ENCODE measurements around the gene PGBD2. TPM values are rescaled to one million over a fixed set of nuclear protein-coding genes. Genes with fewer than 3 reads are reported as not detected.

PGBD2 gene
- total RNA-seq, 2 experiments from 2014 or later: 6.3 to 6.7 TPM

DNA sequence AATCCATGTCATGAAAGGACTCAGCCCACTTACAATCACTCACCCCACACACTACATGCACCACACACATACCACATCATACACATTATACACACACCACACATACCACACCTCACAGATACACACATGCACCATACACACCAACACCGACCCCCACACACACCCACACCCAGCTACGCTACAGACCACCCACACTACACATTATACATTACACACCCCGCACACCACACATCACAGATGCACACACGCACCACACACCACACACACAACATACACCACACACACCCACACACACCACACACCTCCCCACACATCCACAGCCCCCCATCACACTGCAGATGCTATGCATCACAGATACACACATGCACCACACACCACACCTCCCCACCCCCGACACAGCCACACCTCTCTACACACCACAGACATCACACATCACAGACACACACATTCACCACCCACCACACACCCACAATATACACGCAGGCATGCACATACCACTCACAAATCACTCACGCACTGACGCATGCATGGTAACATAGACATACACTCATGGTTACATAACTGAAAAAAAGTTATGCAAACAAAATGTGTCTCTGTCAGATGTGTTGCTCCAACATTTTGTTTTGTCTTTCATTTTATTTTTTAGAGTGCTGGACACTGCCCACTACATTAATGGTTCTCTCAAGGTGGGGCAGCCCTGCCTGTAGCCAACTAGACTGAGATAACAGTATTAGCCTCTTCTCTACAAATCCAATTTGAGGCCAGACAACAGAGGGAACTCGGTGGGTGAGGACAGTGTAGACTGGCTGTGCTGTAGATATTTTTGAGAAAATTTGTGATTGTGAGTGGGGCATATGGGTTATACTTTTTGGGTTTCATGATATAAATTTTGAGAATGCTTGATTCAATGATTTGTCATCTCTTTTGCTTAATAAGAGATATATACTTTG is 15.2 kb upstream of the PGBD2 start:
- no peaks in the 10 kb centered on the region for H3K9me3 Mint-ChIP-seq (ENCODE audit: insufficient read depth)
- DNase-seq (no peak), ATAC-seq (no peak)
- POLR2A ChIA-PET: no interaction called here
- CTCF ChIA-PET: no interaction called here
- H3K36me3 Mint-ChIP-seq (ENCODE audit: low read depth): no peaks in the 10 kb centered on the region
- H3K27me3 Mint-ChIP-seq (ENCODE audit: low read depth): peaks cover 22% of the 10 kb centered on the region
- H3K27ac Mint-ChIP-seq: peak overlapping the region; percentile 53
- no peaks in the 10 kb centered on the region for H3K4me1 Mint-ChIP-seq (ENCODE audit: low read depth)
- no peak overlapping the region for H3K4me3 Mint-ChIP-seq

DNA sequence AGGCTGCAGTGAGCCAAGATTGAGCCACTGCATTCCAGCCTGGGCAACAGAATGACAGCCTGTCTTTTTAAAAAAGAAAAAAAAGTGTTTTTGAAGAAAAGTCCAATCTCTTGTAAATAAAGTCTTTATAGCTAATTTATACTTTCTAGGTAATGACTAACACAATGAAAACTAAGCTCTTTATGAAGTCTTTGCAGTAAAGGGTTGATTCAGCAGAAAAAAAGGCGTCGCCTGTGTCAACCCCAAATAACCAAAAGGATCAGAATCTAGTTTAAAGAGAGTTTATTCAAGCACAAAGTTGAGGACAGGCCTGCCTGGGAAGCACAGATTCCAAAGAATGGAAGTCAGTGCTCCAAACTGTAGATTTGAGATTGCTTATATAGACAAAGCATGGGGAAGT is 14.3 kb upstream of the PGBD2 start:
- Mint-ChIP-seq H3K4me1 (ENCODE audit: low read depth) (no peaks in the 10 kb centered on the region), H3K9me3 (ENCODE audit: insufficient read depth) (no peaks in the 10 kb centered on the region), H3K27me3 (ENCODE audit: low read depth) (peaks cover 22% of the 10 kb centered on the region), H3K4me3 (no peak overlapping the region), H3K36me3 (ENCODE audit: low read depth) (no peaks in the 10 kb centered on the region), H3K27ac (no peak overlapping the region)
- DNase-seq (no peak), ATAC-seq (no peak)
- ChIA-PET POLR2A (no interaction called here), CTCF (no interaction called here)

DNA sequence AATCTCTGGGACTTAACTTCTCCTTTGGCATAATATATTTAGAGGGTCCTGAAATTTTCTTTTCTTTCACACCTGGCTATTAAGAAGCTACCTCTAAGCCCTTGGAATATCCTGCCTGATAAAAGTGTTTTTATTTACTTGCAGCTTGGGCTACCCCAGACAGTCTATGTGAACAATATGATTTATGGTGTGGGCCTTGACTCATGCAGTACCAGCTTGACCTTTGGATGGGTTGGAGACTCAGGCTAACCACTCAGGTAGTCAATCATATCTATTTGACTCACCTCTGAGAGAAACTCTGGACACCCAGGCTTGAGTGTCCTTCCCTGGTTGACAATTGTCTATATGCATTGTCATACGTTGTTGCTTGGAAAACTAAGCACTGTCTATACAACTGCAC is 13.4 kb upstream of the PGBD2 start:
- POLR2A ChIA-PET: interaction anchor here (0.7 kb wide), 1 partner anchor 30 kb away, joined by 3 read pairs; no protein-coding TSS in a partner anchor
- CTCF ChIA-PET: no interaction called here
- H3K4me3 Mint-ChIP-seq: no peak overlapping the region
- DNase-seq (no peak), ATAC-seq (no peak)
- no peaks in the 10 kb centered on the region for H3K4me1 Mint-ChIP-seq (ENCODE audit: low read depth)
- no peak overlapping the region for H3K27ac Mint-ChIP-seq
- no peaks in the 10 kb centered on the region for H3K36me3 Mint-ChIP-seq (ENCODE audit: low read depth)
- peaks cover 22% of the 10 kb centered on the region for H3K27me3 Mint-ChIP-seq (ENCODE audit: low read depth)
- H3K9me3 Mint-ChIP-seq (ENCODE audit: insufficient read depth): no peaks in the 10 kb centered on the region

DNA sequence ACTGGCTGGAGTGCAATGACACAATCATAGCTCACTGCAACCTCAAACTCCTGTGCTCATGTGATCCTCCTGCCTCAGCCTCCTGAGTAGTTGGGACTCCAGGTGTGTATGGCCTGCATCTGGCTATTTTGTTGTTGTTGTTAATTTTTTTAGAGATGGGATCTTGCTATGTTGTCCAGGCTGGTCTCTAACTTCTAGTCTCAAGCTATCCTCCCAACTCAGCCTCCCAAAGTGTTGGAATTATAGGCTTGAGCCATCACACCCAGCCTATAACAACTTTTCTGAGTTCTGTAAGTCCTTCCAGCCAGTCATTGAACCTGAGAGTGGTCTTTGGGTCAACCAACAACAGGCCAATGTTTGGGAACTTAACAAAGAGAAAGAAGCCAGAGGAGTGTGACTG is 11.2 kb upstream of the PGBD2 start:
- no peak for ATAC-seq

DNA sequence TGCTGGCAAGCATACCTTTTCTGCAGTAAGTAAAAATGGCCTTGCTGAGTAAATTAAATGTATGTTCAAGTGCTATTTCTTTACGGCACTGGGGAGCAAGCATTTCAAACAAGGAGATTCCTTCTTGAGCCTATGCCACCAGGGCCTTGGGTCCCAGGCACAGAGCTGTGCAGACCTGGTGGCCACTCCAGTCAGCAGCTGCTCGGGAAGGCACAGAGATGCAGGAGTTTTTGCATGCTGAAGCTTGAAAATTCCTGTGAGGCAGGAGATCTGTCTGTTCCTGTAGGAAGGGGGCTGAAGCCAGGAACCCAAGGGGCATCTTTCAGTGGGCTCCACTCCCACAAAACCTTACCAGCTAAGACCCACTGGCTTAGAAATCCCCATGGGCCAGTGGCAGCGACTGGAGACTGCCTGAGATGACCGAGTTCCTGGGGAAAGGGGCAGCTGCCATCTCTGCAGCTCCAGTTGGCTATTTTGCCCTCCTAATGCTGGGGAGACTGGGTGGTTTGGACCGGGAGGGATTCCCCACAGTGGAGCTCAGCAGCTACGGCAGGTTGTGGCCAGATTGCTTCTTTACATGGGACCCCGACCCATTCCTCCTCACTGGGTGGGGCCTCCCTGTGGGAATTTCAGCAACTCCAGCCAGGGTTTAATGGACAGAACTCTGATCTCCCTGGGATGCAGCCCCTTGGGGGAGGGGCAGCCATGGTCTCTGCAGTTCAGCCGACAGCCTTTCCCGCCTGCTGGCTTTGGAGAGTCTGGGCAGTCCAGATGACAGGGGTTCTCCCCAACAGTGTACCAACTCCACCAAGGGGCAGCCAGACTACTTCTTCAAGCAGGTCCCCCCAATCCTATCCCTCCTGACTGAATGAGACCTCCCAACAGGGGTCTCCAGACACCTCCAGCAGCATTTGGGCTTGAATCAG is 8.4 kb upstream of the PGBD2 start:
- H3K27ac Mint-ChIP-seq: no peak overlapping the region
- CTCF ChIA-PET: interaction anchor here (1.5 kb wide), 1 partner anchor 56 kb away, joined by 3 read pairs; no protein-coding TSS in a partner anchor
- POLR2A ChIA-PET: no interaction called here
- no peak overlapping the region for H3K4me3 Mint-ChIP-seq
- H3K9me3 Mint-ChIP-seq (ENCODE audit: insufficient read depth): no peaks in the 10 kb centered on the region
- DNase-seq (no peak), ATAC-seq (no peak)
- peaks cover 4% of the 10 kb centered on the region for H3K4me1 Mint-ChIP-seq (ENCODE audit: low read depth)
- peaks cover 45% of the 10 kb centered on the region for H3K27me3 Mint-ChIP-seq (ENCODE audit: low read depth)
- H3K36me3 Mint-ChIP-seq (ENCODE audit: low read depth): no peaks in the 10 kb centered on the region

More for the DNA sequence above, 11.2 kb upstream of the PGBD2 start:
- POLR2A ChIA-PET: no interaction called here
- Mint-ChIP-seq H3K27ac (no peak overlapping the region), H3K36me3 (ENCODE audit: low read depth) (no peaks in the 10 kb centered on the region), H3K27me3 (ENCODE audit: low read depth) (peaks cover 32% of the 10 kb centered on the region), H3K4me1 (ENCODE audit: low read depth) (no peaks in the 10 kb centered on the region), H3K4me3 (no peak overlapping the region), H3K9me3 (ENCODE audit: insufficient read depth) (no peaks in the 10 kb centered on the region)
- CTCF ChIA-PET: no interaction called here
- no peak for DNase-seq

DNA sequence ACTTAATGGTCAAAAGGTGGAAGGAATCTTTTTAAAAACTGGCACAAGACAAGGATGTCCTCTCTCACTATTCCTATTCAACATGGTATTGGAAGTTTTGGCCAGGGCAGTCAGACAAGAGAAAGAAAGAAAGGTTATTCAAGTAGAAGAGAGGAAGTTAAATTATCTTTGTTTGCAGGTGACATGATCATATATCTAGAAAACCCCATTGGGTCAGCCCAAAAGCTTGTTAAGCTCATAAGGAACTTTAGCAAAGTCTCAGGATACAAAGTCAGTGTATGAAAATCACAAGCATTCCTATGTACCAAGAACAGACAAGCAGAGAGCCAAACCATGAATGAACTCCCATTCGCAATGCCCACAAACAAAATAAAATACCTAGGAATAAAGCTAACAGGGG is 5.4 kb upstream of the PGBD2 start:
- POLR2A ChIA-PET: no interaction called here
- Mint-ChIP-seq H3K9me3 (ENCODE audit: insufficient read depth) (no peaks in the 10 kb centered on the region), H3K4me1 (ENCODE audit: low read depth) (peaks cover 10% of the 10 kb centered on the region), H3K36me3 (ENCODE audit: low read depth) (no peaks in the 10 kb centered on the region), H3K27me3 (ENCODE audit: low read depth) (peaks cover 39% of the 10 kb centered on the region), H3K4me3 (no peak overlapping the region), H3K27ac (no peak overlapping the region)
- ATAC-seq (no peak), DNase-seq (no peak)
- CTCF ChIA-PET: interaction anchor here (0.8 kb wide), 1 partner anchor 27 kb away, joined by 3 read pairs; no protein-coding TSS in a partner anchor

DNA sequence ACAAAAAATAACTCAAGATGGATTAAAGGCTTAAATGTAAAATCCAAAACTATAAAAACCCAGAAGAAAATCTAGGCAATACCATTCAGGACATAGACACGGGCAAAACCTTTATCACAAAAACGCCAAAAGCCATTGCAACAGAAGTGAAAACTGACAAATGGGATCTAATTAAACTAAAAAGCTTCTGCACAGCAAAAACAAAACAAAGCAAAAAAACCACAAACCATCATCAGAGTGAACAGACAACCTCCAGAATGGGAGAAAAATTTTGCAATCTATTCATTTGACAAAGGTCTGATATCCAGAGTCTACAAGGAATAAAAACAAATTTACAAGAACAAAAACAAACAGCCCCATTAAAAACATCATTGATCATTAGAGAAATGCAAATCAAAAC is 4.5 kb upstream of the PGBD2 start:
- H3K4me1 Mint-ChIP-seq (ENCODE audit: low read depth): peaks cover 12% of the 10 kb centered on the region
- no peaks in the 10 kb centered on the region for H3K9me3 Mint-ChIP-seq (ENCODE audit: insufficient read depth)
- ChIA-PET CTCF (no interaction called here), POLR2A (no interaction called here)
- H3K27ac Mint-ChIP-seq: no peak overlapping the region
- DNase-seq (no peak), ATAC-seq (no peak)
- H3K27me3 Mint-ChIP-seq (ENCODE audit: low read depth): peaks cover 39% of the 10 kb centered on the region
- no peaks in the 10 kb centered on the region for H3K36me3 Mint-ChIP-seq (ENCODE audit: low read depth)
- H3K4me3 Mint-ChIP-seq: no peak overlapping the region

DNA sequence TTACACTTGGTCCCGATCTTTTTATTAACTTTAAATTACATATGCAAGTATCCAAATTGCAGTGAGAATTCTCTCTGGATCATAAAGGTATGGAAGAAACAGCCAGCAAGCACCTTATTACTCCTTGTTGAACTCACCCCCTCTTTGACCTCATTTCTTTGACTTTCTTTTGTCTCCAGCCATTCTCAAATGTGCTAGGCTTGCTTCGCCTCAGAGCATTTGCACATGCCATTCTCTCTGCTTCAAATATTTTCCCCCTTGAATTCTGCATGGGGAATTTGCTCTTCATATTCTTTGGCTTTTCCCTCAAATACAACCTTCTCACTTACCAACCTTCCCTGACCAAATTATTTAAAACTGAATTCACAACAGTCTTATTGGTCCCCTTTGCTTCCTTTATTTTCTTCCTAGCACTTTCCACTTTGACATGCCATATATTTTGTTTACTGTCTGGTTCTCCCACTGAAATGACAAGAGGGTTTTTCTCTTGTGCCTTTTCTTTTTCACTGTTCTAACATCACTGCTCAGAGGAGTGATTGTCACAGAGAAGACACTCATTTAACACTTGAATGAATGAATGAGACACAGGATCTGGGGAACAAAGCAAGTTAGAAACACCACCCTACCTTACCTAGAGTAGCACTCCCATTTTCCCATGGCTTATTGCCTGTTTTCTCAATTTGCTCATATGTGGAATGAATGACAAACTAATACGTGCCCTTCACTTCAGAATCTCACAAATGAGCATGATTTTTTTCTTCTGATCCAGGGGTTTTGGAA is 1.4 kb upstream of the PGBD2 start:
- ChIA-PET CTCF (interaction anchor here (1.1 to 2.1 kb wide), 4 partner anchors 8 to 31 kb away, joined by 3 to 6 read pairs (median 4); no protein-coding TSS in a partner anchor), POLR2A (interaction anchor here (0.8 to 1.3 kb wide), 2 partner anchors 43 to 67 kb away, joined by 3 read pairs; partner anchors contain the start of gene ZNF672)
- no peak for DNase-seq
- Mint-ChIP-seq H3K9me3 (ENCODE audit: insufficient read depth) (no peaks in the 10 kb centered on the region), H3K36me3 (ENCODE audit: low read depth) (peaks cover 9% of the 10 kb centered on the region), H3K4me1 (ENCODE audit: low read depth) (peaks cover 34% of the 10 kb centered on the region), H3K27me3 (ENCODE audit: low read depth) (peaks cover 28% of the 10 kb centered on the region), H3K4me3 (no peak overlapping the region), H3K27ac (no peak overlapping the region)
- no peak for ATAC-seq

DNA sequence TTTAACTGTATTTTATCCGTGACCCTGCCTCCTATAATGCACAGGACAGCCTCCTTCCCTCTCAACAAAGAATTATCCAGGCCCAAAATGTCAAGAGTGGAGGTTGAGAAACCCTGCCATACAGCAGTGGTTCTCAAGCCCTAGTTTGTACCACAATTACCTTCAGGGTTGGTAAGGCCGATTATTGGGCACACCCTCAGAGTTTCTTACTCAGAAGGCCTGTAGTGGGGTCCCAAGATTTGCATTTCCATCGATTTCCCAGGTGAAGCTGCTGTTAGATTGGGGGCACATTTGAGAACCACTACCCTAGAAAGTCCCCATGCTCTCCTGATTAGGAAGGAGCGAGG is 400 bp upstream of the PGBD2 start:
- peaks cover 34% of the 10 kb centered on the region for H3K4me1 Mint-ChIP-seq (ENCODE audit: low read depth)
- CTCF ChIA-PET: interaction anchor here (1.5 to 2.0 kb wide), 3 partner anchors 9 to 46 kb away, joined by 4 to 5 read pairs (median 4); partner anchors contain the start of gene ZNF692
- ATAC-seq: no peak

DNA sequence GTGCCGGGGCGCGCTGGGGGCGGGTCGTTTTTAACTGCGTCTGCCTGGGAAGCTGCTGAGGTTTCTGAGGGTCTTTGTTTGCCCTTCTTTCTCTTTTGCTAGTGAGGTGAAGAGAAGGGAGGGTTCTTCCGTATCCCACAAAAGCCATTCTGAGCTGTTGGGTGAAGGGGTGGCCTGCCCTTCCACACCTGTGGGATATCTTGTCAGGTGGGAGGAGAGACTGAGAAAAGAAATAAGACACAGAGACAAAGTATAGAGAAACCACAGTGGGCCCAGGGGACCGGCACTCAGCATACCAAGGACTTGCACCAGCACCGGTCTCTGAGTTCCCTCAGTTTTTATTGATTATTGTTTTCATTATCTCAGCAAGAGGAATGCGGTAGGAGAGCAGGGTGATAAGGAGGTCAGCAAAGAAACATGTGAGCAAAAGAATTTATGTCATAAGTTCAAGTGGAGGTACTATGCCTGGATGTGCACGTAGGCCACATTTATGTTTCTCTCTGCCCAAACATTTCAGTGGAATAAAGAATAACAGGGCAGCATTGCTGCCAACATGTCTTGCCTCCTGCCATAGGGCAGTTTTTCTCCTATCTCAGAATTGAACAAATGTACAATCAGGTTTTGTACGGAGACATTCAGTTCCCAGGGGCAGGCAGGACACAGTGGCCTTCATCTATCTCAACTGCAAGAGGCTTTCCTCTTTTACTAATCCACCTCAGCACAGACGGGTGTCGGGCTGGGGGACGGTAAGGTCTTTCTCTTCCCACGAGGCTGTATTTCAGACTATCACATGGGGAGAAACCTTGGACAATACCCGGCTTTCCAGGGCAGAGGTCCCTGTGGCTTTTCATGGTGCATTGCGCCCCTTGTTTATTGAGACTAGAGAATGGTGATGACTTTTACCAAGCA is 972 bp downstream of the PGBD2 start:
- peak overlapping the region; percentile 95 for H3K27ac Mint-ChIP-seq
- POLR2A ChIA-PET: interaction anchor here (0.9 to 1.0 kb wide), 2 partner anchors 49 to 81 kb away, joined by 3 to 4 read pairs; partner anchors contain the start of genes SH3BP5L and ZNF692
- no peak for ATAC-seq
- CTCF ChIA-PET: interaction anchor here (0.7 to 2.0 kb wide), 3 partner anchors 18 to 69 kb away, joined by 3 to 5 read pairs (median 4); partner anchors contain the start of gene ZNF692
- H3K4me1 Mint-ChIP-seq (ENCODE audit: low read depth): peaks cover 30% of the 10 kb centered on the region
- DNase-seq: no peak
- peak overlapping the region; percentile 90 for H3K4me3 Mint-ChIP-seq
- peaks cover 15% of the 10 kb centered on the region for H3K36me3 Mint-ChIP-seq (ENCODE audit: low read depth)
- no peaks in the 10 kb centered on the region for H3K9me3 Mint-ChIP-seq (ENCODE audit: insufficient read depth)
- peaks cover 8% of the 10 kb centered on the region for H3K27me3 Mint-ChIP-seq (ENCODE audit: low read depth)

More for the DNA sequence above, 400 bp upstream of the PGBD2 start:
- Mint-ChIP-seq H3K36me3 (ENCODE audit: low read depth) (peaks cover 15% of the 10 kb centered on the region), H3K27me3 (ENCODE audit: low read depth) (peaks cover 18% of the 10 kb centered on the region), H3K27ac (peak overlapping the region; percentile 92), H3K4me3 (peak overlapping the region; percentile 79), H3K9me3 (ENCODE audit: insufficient read depth) (no peaks in the 10 kb centered on the region)
- POLR2A ChIA-PET: interaction anchor here (1.3 kb wide), 1 partner anchor 68 kb away, joined by 3 read pairs; the partner anchor contains the start of gene ZNF672
- DNase-seq: no peak

Measured in activated CD8-positive, alpha-beta T cell treated with anti-CD3 and anti-CD28 coated beads, Interleukin-2, amount 10 ng/mL, durations not matched to agents 7 days and 5 days (primary cell).